Activated gamma-delta T cell (primary cell): Measurements from ENCODE around the gene ACO1.

ENCODE experiments used
- DNase-seq: peaks from one replicate; lab custom pipeline; 2025; lab: John Stamatoyannopoulos, UW

ACO1 gene

DNA sequence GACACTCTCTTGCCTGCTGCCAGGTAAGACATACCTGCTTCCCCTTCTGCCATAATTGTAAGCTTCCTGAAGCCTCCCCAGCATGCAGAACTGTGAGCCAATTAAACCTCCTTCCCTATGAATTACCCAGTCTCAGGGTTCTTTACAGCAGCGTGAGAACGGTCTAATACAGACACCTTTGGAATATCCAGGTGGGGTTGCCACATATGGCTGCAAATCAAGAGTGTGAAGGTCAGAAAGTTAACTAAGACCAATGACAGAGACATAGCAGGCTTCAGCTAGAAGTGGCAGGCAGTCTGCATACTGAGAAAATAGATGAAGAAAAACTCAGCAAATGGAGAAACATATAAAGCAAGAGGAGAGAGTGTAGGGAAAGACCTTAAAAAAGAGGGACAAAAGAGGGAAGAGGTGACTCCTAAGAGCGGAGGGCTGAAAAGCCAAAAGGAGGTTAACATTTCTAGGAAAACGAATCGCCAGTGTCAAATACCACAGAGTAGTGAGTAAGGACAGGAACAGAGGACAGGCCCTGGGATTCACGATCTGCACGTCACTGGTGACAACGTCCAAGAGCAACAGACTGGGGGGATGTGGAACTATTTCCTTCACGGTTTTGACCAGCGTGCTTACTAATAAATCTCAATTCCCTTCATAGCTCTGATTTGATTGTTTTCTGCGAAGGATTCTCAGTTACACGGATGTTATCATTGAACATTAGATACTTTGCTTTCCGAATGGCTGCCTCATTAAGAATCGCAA is 1.7 kb upstream of the ACO1 start:
- DNase-seq = no peak

DNA sequence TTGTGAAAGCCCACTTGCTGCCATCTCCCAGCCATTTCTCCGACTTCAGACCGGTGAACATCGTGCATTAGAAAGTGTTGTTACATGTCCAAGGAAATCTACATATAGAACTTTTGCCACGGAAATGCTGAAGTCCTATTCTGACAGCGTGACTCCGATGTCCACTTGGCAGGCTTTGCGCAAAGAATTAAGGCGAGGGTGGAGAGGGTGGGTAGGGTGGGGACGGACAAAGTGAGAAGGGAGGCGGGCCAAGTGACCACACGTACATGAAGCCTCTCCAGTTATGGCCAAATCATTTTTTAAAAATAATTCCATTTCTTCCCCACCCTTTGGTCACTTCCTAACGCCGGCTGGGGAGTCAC is 460 bp upstream of the ACO1 start:
- DNase-seq = no peak

DNA sequence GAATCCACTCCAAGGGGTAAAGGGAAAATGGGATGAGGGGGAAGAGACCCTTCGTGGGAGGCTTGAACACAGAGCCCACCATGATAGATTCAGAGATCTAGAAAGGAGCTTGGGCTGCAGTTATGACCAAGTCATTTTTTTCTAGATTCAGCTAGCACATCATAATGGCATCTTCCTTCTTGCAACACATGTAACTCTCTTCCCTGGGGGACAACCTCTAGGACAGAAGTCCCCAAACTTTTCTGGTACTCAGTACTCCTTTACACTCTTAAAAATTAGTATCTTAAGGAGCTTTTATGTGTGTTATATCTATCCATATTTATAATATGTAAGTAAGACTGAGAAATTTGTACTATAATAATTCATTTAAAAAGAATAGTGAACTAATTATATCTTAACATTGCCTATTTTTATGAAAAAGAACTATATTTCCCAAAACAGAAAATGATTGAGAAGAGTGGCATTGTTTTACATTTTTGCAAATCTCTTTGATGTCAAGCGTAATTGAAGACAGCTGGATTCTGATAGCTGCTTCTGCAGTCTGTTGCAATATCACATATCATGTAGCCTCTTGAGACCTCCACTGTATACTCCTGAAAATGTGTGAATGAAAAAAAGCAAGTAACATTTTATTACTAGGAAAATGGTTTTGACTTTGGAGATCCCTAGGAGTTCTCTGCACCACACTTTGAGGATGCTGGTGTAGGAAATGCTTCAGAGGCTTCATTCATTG is 875 bp downstream of the ACO1 start:
- DNase-seq = no peak

DNA sequence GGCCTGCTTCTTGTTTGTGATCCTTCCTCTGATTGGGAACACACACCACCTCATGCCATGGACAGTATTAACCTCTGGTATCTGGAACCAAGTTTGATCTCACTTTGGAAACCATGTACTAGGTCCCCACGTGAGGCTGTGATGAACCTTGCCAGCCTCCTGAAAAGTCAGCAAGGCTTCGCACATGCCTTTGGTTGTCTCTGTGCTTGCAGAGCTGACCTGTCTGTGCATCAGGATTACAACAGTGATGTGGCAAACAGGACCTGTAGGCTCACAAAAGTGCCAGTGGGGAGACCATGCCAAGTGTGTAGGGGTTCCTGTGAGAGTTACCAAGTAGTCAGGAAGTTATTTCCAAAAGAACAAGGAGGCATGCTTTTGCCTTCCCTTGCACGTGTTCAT is 1.4 kb downstream of the ACO1 start:
- no peak for DNase-seq

DNA sequence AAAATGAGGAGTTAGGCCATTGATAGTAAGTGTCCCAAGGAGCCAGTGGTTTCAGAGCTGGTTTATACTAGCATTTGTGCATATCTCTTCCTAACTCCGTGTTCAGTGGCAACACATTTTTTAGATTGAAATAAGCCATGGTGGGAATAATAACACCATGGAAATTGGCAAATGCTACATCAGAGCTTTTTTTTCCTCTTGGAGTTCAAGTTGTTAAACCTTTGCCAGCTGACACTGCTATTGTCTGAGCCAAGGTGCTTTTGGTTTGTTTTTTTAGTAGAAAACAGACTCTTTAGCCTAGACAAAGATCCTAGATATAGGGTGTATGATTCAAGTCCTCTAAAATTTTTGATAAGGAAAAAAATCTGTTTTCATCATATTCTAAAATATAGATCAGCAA is 2.8 kb downstream of the ACO1 start:
- no peak for DNase-seq

DNA sequence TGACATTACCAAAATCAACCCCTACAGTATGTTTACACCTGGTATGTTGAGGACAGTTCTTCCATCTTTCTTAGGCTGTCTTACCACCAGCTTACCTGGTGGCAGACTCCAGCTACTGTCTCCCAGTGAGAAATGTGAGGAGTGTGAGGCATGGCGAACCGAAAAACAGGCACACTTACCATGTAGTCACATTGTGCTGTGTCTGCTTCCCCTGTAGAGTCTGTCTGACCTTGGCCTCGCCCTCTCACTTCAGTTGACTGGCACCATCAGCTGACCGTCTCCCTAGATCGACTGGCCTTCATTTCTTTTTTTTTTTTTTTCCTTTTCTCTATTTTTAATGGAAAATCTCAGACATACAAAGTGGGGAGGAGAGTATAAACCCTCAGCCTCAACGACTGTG is 4.9 kb downstream of the ACO1 start:
- no peak for DNase-seq

DNA sequence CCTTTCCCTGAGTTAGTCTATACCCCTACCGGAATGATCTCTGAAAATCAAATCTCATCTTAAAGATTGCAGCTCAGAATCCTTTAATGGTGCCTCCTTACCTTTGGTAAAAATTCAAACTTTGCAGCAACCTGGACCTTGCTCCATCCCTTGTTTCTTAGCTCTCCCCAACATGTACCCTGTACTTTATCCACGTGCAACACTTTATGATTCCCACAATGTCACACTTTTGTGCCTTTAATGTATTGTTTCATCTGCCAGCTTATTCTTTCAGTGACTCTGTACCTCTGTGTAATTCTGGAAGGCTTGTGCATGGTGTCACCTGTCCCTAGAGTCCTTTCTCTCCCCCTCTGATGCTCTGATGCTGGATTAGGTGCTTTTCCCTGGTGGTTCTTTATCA is 9.5 kb downstream of the ACO1 start:
- no peak for DNase-seq

DNA sequence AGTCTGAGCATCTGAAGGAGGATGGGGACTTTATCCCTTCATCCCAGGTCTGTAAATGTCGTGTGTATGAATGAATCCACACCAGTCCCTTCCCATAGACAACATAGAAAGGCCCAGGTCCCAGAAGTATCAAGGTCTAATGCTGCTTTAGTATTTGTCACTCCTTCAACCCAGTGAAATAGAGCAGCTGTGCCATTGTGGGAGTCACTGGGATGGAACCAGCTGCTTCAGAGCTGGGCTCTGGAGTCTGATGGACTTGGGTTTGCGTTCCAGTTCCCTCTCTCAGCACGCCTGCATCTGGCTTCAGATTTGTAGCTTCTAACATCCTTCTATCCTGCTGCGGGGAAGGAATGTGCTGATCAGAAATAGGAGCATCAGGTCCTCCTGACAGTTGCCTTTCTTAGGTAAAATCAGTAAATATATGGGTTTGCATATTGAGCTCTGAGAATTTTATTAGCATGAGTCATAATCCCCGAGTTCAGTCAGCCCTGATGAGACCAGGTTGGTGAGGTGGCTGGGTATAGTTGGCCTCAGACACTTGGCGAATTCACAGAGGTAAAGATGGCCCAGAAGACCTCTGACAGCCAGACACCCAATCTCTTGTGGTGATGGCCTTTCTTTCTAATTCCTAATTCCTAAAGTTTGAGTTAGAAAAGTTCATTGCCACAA is 10.1 kb downstream of the ACO1 start:
- DNase-seq = no peak

DNA sequence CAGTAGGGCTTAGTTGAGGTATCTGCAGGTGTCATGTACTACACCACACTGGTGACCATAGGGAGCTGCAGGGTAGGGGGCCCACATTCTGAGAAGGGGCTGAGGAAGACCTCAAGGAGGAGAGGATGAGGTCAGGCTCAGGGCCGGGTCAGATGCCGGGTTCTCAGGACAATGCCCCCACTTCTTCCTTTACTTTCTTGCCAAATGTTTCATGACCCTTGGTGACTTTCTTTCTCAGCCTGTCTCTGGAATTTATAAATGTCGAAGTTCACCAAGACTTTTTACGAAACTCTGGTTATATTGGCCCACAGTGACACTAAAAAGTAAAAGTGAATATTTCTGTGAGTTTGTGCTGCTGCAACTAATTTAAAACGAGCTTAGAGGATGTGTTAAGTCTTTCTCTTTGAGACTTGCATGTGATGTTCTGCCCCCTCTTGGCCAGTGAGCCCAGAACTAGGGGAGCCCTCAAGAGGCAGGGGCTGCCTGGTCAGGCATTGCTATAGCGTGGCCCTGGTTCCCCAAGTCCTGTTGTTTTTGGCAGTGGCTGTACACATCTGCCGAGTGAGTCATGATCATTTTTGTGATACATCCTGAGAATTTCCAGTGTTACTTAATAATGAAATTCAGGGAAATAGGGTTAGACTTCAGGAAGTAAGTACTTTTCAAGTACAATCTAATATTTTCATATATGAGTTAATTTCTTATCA is 11.2 kb downstream of the ACO1 start:
- no peak for DNase-seq

DNA sequence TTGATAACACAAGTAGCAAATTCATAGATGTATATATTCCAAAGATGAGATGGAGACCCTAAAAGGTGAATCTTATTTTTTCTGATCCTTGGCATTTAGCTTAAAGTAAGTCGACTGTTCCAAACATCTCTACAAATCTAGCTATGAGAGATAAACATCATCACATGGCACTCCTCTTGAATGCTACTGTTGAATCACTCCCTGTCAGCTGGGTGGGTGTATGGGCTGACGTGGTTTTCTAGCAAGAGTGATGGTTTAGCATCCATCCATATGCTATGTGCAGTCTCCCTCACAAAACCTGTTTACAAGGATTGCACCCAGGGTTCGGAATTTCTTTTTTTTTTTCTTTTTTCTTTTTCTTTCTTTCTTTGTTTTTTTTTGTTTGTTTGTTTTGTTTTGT is 13.8 kb downstream of the ACO1 start:
- no peak for DNase-seq

DNA sequence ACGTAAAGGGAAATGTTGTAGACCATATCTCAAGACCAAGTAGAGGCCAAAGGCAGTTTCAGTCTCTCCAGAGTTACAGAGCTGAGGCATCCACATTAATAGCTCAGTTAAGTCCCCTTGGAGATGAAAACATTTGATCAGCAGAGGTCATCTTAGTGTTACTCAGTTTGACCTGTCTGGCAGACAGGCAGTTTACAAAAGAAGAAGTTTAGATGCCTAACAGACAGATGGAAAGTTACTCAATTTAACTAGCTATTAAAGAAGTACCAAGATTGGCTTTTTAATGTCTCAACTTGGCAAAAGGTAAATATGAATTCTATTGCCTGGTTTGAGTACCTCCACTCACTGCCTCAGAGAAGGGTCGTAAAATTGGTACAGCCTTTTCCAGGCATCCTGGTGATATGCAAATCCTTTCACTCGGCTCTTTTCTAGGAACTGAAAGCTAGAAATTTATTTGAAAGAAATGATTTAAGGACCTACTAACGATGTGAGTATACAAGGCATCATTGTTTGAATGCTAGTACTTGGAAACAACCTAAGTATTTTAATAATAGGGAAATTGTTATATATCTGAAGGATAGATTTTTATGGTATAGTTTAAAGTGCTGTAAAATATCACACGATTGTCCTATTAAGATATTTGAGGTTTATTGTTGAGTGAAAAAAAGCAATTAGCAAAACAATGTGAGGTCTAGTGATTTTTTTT is 14.8 kb downstream of the ACO1 start:
- no peak for DNase-seq

DNA sequence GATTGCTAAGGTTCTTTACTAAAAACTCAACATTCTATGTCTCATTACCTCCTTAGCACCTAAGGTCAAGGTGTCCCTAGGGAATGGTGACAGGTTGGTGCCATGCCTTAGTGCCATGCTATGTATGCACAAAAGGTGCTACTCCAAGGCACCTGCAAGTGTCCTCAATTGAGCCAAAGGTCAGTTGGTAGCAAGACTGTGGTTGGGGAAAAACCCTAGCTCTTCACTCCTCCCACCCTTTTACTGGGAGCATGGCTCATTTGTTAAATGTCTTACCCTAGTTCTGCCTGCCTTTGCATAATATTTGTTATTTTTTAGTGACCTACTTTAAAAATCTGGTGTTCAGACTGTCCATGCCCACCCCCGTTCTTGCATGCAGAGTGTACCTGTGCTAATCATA is 17.0 kb downstream of the ACO1 start:
- no peak for DNase-seq

DNA sequence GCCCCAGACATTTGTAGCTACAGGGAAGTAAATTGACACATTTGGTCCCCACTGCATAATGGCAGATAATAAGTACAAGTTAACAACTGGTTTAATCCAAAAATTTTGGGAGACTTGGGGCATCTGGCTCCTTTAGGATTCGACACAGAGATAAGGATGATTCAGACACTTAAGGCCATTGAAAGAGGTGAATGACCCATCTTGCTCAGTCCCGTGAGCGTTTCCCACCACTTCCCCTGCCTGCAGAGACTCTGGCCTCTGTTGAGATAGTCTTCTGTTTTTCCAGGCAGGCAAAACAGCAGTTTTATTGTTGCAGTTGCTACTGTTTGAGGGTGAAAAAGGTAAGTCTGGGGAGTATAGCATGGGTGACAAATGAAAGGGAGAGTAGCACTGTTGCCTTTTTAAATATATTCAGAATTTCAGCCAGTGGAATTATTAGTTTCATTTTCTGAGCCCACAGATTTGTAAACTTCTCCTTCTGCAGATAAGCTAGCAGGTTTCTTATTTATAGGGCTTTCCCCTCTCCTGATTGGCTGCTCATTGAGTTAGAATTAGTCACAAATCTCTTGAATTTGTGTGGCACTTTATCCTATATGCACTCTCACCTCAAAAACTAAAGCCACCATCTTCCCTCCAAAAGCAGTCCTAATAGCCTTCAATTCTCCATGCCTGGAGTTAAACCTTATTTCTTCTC is 19.3 kb downstream of the ACO1 start:
- no peak for DNase-seq

DNA sequence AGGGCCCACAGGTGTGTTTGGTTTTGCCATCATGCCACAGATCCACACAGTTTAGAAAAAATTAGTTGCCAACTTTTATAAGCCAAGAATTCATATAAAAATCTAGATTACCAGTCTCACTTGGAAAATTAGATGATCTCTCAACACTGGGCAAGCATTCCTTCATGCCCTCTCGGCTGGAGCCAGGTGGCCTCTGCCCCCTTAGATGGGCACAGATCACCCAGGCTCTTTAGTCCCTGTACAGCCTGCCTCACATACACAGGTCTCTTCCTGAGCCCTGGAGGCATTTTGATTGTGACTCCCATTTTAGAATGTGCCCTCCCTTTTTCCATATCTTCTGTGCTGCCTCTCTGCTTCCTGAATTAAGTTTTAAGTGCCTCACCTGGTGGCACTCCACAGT is 20.0 kb downstream of the ACO1 start:
- no peak for DNase-seq

DNA sequence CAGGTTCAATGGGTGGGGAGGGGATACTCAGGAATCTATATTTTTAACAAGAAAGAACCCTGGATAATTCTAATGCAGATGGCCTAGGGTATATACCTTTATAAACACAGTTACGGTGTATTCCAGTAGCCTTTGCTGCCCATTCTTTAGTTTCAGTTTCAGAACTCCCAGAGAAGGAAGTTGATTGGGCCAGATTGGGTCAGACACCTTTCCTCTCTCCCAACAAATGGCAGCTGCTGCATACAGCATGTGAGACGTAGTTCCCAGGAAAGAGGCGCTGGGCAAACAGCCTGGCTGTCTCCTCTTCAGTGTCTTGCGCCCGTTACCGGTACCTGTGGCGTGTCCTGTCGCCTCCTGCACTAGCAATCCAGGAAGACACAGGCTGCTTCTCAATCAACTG is 20.4 kb downstream of the ACO1 start:
- DNase-seq = no peak

DNA sequence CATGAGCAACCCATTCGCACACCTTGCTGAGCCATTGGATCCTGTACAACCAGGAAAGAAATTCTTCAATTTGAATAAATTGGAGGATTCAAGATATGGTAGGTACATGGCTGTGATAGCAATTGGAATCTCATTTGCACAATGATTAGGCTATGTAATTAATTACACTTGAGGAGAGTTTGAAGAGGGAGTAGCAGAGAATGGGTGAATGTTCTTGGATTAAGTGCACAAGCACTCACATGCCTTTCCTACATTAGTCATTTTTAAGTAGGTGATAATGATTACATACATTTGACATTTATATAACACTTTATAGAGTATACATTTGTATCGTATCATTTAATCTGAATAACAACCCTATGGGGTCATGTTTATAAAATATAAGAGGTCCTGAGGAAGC is 21.1 kb downstream of the ACO1 start:
- DNase-seq = no peak

DNA sequence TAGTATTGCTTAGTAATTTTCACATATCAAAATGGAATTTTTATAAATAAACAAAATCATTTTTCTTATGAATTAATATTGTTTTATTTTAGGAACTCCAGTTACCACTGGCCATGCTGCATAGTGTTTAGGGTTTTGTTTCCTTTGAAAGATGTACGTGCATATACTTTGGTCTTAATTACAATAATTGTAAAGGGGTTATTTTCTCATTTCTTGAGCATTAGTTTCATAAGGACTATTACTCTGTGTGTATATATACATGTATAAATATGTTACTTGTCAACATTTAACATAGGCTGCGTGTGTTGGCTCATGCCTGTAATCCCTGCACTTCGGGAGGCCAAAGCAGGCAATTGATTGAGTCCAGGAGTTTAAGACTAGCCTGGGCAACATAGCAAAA is 21.6 kb downstream of the ACO1 start:
- no peak for DNase-seq

DNA sequence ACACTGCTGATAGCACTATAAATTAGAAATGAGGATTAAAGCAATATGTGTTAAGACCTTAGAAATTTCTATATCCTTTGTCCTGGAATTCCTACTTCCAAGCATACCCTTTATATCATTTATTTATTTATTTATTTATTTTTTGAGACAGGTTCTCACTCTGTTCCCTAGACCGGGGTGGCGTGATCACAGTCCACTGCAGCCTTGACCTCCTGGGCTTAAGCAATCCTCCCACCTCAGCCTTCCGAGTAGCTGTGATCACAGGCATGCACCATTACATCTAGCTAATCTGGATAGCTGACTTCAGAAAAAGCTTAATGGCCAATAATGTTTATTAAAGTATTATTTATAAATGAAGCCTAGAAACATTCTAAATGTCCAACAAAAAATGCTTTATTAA is 27.3 kb downstream of the ACO1 start:
- no peak for DNase-seq

DNA sequence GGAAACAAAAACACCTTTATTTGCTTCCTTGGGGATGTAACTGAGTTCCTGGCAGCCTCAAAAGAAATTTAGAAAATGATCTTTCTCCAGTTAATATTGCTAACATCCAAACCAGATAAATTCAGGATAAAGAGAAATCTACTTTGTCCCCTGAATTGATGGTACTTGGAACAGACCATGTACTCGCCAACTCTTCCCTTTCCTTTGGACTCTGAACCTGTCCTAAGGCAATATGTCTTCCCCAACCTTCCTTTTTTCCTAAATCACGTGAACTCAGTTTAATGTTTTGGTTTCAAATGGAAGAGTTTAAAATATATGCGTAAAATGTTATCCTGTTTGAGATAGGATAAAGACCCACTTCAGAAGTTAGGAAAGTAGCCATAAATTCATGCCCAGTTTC is 28.0 kb downstream of the ACO1 start:
- no peak for DNase-seq

DNA sequence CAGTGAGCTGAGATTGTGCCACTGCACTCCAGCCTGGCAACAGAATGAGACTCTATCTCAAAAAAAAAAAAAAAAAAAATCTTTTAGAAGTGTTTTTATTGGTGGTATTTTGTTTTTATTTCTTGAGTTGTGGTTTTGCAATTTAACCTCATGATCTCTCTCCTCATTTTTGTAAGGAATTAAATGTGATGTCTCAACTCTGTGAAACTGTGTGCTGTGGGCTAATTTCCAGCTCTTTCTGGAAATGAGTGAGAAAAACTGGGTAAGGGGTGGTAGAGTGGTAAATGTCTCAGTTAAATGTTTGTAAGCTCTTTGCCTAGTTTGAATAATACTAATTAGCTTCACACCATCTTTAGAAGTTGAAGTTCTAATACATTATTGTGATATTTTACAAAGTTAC is 29.0 kb downstream of the ACO1 start:
- no peak for DNase-seq

DNA sequence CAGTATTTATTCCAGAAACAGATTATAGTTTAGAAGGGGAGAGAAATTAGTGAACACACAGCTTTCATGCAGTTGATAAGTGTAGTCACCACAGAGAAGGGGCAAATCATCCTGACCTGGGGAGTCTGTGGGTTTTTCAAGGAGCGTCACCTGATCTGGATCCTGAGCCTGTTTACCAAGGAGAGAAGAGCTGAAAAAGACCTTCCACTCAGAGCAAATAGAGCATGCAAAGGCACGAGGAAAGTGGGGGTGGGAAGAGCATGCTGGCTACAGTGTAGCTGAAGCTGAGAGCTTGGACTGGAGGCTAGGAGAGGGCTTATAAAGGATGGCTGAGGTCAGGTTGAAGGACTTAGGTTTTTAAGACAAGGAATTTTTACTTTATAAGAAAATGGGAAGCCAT is 30.4 kb downstream of the ACO1 start:
- no peak for DNase-seq
